Posterior vena cava (tissue), 2 donors: ENCODE measurements around the gene MYO1E. TPM values are rescaled to one million over a fixed set of nuclear protein-coding genes. Genes with fewer than 3 reads are reported as not detected.
"Not testable (repeated sequence)": the region's sequence is repeated elsewhere in the genome, so short reads cannot be mapped to it uniquely, and the experiment has no call there.

Experiments used
- DNase-seq: peaks from one replicate; pipeline ENCODE4 v3.0.0-alpha.2; 2020; ENCODE audit warnings: low spot score
- intact Hi-C, 2 donors: fragments of 100-400 bp; cut with DNase I; formaldehyde crosslinking; loops; one replicate each; pipeline versions ENCODE4 v1.14.1 to v1.14.2; 2022 to 2023
- total RNA-seq, 2 donors: library from RNA; stranded (reverse); fragmentation: NEBNext Ultra II Directional; extraction: Animal tissue kit (Norgen Biotek cat#: 25700); gene quantifications; one replicate each; pipeline ENCODE4 v1.2.1, GENCODE V29; 2021
- donor health status: DM: yes; HTN: yes; CAD: no.
- donor health status: DM: yes; HTN: yes; CAD: no.

Gene MYO1E
- total RNA-seq, 2 donors from 2014 or later: 113 to 193 TPM

DNA sequence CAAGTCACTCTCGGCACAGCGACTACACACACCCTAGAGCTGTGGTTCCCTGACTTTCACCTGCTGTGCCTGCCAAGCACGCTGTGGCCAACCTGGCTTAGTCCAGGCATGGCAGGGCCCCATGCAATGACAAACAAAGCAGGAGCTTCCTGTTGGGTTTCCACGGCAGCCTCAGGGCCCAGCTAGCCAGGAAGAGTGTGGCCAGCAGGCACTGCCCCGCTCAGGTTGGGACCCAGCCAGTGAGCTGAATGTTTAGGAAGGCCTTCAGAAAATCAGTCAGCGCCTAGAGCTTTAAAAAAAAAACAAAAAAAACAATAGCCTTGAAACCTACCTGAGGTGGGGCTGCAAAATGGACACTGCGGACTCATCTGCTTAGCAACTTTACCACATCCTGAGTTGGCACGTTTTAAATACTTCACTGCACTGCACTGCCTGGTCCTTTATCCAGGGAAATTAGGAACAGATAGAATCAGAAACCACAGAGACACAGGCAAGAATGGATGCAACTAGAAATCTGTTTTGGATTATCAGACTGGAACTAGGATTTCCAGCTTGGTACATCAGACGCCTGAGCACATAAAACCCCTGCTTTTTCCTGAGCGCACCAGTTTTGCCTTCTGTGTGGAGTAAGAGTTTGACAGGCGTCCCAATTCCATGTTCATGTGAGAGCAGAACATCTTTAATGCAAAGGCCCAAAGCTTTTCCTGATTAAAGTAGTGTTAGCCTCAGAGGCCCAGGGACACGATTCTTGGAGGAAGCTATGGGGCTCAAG lies 202.2 kb downstream of the MYO1E start:
- peak; percentile 85 for DNase-seq
- intact Hi-C loops: loop anchor here in 1 of 2 donors (5.0 to 10.0 kb wide), 2 partner anchors 54 to 322 kb away; no protein-coding TSS in a partner anchor

DNA sequence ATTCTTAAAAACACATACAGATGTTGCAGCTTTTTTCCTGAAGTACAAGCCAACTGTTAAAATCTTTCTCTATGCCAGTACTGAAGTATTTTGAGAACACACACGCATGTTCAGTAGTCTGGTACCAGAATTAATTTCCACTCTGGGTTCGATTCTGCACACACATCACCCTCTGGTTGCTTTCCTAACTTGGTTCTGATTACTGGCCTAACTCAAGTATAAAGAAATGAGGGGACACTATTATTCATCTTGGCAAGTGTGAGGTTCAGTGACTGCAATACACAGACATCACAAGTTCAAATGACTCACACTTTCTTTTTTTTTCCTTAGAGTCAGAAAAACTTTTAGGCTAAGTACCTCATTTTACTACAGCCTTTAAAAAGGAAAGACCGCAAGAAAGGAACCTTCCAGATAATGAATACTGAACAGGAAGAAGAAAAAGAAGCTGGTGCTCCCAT lies 203.4 kb downstream of the MYO1E start:
- intact Hi-C loops: no loop called here
- DNase-seq: no peak

DNA sequence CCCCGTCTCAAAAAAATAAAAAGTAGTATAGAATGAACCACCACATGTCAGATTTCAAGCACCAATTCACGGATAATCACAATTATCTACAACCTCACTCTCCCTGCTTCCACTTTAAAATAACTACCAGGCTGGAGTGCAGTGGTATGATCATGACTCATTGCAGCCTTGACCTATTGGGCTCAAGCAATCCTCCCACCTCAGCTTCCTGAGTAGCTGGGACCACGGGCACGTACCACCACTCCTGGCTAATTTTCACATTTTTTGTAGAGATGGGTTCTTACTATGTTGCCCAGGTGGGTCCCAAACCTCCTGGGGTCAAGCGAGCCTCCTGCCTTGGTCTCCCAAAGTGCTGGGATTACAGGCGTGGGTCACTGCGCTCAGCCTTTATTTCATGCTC lies 204.1 kb downstream of the MYO1E start:
- no peak for DNase-seq
- intact Hi-C loops: no loop called here

DNA sequence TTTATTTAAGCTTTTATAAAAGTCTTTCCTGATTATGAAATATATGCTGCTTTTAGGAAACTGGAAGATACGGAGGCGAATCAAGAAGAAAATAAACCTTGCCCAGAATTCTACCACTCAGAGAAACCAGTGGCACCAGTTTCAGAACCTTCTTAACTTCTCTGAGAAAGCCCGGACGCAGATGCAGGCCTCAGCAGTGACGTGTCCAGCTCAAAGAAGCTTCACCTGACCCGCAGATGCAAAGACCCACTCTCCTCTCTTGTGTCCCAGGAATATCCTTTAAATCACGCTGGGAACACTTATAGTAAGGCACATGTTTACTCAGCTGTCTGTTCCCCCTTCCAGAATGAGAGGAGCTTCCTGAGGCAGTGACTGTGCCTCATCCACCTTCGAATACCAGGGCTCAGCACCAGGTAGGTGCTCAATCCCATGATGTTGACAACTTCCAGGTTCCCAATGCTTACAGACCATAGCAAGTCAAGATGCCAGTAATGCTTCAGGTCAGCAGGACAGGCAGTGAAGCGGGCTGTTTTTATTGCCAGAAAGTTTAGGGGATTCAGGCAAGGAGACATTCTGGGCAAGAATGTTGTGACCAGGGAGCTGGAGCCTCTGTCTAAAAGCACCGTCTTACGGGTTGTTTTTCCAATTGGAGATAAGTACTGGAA lies 205.9 kb downstream of the MYO1E start:
- intact Hi-C loops: no loop called here
- DNase-seq: no peak

DNA sequence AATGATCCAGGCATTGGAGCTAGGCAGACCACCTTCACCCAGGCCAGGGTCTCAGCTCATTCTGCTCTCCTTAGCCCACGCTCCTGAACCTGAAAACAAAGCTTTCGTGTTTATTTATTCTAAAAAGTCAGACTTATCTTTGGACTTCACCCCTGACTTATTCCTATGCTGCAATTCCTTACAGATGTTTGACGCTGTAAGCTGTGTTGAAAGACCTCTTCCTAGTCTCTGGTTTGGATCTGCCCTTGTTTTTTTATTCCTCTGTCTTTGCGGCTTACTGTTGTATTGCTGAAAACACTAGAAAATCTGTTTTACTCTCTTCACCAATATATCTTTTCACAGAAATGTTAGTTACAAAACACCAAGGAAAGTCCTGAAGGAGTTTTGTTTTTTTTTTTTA lies 206.5 kb downstream of the MYO1E start:
- no peak for DNase-seq
- intact Hi-C loops: no loop called here

DNA sequence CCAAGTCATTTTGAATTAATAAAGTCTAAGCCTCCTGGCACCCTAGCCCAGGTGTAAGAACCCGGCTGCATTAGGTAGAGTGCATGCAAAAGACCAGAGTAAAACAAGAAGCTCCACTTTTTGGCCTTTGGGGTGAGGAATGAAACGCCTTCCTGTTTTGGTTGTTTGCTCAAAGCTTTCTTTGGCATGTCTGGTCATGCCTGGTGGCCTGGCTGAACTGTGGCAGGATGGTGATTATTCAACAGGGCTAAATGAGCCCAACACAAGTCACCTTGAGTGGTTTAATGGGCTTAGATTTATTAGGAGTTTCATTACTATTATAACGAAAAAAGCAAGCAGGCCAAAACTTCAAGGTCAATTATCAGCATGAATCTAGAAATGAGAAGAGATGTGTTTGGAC lies 206.9 kb downstream of the MYO1E start:
- intact Hi-C loops: no loop called here
- DNase-seq: no peak

DNA sequence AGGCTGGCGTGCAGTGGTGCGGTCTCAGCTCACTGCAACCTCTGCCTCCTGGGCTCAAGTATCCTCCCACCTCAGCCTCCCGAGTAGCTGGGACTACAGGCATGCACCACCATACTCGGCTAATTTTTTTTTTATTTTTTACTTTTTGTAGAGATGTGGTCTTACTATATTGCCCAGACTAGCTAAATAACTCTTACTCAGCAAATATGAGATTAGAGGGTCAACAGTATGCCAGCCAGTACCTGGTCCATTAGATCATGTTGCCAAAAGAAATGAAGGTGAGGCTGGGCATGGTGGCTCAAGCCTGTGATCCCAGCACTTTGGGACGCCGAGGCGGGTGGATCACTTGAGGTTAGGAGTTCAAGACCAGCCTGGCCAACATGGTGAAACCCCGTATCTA lies 210.6 kb downstream of the MYO1E start:
- DNase-seq, intact Hi-C loops: not testable (repeated sequence)

DNA sequence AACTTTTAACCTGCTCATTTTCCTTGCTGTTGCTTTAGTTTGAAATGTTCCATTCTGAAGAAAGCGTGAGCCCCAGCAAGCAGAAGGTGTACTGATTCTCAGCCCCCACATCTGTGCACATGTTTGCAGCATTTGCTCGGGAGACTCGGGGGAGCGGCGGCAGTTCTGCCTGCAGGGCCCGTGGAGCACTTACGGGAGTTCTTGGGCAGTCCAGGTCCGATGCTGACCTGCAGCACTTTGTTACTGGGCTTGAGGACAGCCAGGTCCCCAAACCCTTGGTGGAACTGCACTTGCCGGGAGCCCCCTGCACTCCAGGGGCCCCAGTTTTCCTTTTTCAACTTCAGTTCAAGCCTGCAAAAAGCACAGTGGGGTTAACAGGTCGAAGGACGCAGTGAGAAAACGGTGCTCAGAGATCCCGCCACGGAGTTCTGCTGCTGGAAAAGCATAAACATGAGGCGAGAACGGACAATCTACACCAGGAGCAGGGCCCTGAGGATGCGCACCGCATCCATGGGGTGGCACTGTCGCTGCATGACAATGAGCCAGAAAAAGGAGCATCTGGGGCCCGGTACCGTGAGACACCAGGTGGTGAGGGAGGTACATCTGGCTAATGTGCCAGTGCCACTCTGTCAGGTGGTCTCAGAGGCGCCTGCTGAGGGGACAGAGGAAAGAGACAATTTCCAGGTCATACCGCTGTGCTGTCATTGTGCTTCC lies 211.6 kb downstream of the MYO1E start:
- intact Hi-C loops: no loop called here
- DNase-seq: no peak

DNA sequence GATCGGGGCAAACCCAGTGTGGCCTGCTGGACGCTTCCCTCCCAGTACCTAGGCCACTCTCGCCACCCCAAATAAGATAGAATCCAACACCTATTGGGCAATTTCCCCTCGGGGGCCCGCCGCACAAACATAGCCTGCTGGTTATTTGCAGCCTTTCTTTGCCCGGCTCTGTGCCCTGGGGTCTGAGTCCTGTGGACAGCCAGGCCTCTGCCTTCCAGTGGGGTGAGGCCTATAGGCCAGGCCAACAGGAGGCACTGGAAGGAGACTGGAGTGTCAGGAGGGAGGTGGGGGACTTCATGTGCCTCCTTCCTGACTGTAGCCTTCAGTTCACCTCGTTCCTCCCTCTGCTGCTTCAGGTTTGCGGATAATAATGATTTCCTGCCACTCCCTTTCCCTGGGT lies 213.5 kb downstream of the MYO1E start:
- intact Hi-C loops: loop anchor here in 1 of 2 donors (10.0 kb wide), 2 partner anchors 64 to 336 kb away; no protein-coding TSS in a partner anchor
- no peak for DNase-seq

DNA sequence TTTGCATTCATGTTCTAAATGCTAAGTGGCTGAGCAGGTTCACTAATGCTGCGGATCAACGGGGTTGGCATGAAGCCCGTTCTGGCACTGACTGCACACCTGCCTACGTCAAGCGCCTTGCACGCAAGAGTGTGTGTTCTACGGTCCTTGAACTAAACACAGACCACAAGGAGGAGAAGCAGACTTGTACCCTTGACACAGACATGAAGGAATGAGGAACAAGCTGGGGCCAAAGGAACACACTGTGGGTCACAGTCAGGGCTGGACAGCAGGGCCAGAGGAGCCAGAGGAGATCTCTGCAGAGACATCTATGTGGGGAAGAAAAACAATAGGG lies 214.0 kb downstream of the MYO1E start:
- intact Hi-C loops: loop anchor here in 1 of 2 donors (10.0 kb wide), 2 partner anchors 64 to 336 kb away; no protein-coding TSS in a partner anchor
- DNase-seq: no peak

DNA sequence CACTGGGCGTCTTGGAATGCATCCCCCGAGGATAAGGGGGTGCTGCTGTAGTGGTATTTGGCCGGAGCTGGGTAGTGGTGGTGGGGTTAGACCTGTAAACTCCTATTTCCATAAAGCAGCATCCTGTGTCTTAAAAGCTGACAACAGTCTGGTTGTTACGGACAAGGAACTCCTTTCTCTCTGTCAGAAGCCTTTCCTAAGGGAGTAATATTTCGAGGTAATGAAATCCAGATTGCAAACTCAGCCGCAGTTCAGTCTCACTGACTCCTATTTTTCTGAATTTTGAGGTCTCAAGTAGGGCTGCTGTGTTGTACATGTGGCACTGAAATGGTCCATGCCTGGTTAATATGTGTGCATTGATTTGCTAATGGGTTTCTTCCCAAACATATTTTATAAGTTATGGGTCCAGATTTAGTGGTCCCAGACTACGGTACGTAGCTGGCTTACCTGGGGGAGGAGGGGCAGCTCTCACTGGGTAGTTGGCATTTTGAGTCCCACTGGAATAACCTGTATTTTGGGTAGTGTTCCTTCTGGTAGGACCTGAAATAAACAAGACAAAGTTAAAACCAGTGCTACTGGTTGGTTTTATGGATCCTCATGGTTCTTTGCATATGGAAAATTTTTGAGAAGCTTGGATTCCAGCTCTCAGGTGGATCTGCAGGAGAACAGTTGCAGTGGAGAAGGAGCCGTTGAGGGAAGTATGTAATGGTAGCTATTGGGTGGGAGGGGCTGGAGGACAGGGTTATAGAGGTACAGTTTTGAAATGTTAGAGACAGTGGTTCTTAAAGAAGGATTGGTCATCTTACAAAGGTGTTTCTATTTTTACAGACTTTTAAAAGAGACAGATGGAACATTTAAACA lies 214.6 kb downstream of the MYO1E start:
- intact Hi-C loops: loop anchor here in 1 of 2 donors (10.0 kb wide), 2 partner anchors 63 to 337 kb away; no protein-coding TSS in a partner anchor
- no peak for DNase-seq

DNA sequence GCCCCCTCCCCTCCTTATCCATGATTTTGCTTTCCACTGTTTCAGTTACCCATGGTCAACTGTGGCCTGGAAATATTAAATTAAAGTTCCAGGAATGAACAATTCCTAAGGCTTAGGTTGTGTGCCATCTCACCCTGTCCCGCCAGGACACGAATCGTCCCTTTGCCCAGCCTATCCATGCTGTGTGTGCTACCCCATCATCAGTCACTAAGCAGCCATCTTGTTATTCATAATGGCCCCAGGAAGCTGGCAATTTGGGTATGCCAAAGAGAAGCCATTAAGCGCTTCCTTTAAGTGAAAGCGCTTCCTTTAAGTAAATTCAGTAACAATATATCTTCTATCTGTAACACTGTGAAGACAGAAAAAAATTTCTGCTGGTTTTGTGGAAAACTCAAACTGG lies 215.3 kb downstream of the MYO1E start:
- intact Hi-C loops: loop anchor here in 1 of 2 donors (10.0 kb wide), 2 partner anchors 63 to 337 kb away; no protein-coding TSS in a partner anchor
- no peak for DNase-seq

DNA sequence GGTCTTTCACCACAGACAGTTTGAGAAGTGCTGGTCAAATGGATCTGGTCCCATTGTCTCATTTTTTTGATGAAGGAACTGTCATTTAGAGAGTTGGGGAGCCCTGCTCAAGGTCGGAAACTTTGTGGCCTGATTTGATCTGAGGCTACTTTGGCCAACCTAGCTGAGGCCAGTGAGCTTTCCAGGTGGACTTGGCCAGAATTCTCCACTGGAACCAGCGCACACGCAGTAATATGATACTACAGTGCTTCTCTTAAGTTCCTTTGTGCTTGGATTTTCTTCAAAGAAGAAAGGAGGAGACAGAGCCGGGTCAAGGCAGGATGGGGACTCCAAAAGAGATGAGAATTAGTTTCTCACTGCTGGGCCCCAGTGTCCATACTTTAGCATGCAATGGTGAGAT lies 217.2 kb downstream of the MYO1E start:
- DNase-seq: no peak
- intact Hi-C loops: loop anchor here in 1 of 2 donors (10.0 kb wide), 2 partner anchors 61 to 339 kb away; no protein-coding TSS in a partner anchor

DNA sequence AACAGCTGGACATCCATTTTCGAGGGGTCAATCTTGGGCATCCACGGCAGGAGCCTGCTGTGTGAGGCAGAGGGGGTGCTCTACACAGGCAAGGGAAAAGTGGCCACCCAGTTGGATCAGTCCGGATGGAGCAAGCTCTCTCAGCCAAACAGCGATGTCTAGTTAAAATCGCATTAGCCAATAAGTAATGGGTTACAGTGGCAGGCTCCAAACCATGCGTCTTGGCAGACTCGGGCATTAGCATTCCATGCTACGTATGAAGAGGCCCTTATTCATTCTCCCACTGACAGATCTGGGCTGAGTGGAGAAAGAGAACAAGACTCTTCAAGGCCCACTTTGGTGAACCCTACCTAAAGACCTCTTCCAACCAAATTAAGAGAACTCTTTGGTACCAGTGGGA lies 218.4 kb downstream of the MYO1E start:
- intact Hi-C loops: loop anchor here in 1 of 2 donors (10.0 kb wide), 2 partner anchors 59 to 341 kb away; no protein-coding TSS in a partner anchor
- no peak for DNase-seq

DNA sequence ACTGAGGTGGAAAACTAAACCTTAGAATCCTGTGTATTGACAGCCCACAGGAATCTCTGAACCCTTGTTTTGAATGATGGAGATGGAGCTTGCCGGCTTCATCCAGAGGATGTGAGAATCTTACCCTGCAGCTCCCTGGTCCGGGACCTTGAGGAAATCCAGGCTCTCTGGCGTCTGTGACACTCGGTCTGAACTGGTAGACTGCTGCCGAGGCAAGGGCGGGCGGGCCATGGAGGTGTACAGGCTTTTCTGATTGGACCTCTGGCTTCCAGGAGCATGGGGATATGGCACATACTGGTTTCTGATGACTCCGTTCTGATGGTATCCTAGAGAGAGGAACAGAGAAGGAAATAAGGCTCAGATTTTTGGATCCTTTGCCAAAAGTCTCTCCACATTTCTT lies 219.2 kb downstream of the MYO1E start:
- intact Hi-C loops: loop anchor here in 1 of 2 donors (10.0 kb wide), 2 partner anchors 59 to 341 kb away; no protein-coding TSS in a partner anchor
- no peak for DNase-seq

DNA sequence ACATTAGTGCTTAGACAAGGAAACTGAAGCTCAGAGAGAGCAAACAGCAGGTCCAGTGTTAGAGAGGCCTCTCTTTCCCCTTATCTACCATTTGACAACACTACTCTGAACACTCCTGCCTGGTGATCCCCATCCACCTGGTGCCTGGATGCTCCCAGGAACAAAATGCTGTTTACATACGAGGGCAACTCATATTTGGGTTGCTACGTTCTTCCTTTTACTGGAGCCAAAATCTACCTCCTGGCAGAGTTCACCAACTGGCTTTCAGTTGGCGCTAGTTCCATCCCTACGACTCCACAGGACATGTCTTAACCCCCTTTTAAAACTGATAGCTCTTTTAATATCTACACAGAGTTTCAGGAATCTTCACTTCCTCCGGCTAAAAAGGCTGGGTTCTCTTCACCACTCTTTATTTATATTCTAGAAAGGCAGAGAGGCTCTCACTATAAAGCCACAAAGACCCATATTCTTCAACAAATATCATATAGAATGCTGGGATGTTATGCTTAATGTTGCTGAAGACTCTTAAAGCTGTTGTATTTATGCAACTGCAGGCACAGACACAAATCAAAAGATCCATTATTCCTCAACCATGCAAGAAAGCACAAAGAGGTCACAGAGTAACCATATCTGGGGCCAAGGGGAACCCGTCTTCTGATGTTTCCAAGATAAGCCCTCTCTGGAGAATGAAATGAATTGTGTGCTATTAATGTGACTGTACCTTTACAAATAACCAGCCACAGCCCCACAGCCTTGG lies 219.8 kb downstream of the MYO1E start:
- intact Hi-C loops: loop anchor here in 1 of 2 donors (10.0 kb wide), 2 partner anchors 58 to 342 kb away; no protein-coding TSS in a partner anchor
- DNase-seq: no peak

DNA sequence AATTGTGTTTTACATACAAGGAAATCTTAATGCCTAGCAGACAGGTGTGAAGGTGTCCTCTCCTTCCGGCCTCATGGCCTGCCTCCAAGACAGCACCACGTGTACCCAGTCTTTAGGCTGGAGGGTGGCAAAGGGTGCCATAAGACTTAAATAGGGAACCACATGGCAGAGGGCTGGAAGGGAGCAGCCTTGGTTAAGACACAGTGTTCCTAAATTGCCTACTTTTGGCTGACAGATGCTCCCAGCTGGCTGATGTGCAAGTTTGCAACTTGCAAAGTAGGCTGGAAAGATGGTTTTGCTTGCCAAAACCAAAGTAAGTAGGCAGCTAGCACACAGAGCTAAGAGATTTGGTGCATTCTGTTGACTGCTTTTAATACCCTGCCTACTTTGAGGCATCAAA lies 222.5 kb downstream of the MYO1E start:
- no peak for DNase-seq
- intact Hi-C loops: loop anchor here in 1 of 2 donors (10.0 kb wide), 2 partner anchors 55 to 345 kb away; no protein-coding TSS in a partner anchor
